Endodermal cell (in vitro differentiated cells): ENCODE measurements around the gene CDH13. TPM values are rescaled to one million over a fixed set of nuclear protein-coding genes. Genes with fewer than 3 reads are reported as not detected.

Source experiments
- DNase-seq: peaks from one replicate; pipeline ENCODE4 v3.0.0-alpha.2; 2017
- H3K27ac ChIP-seq: 2 replicates; pipeline ENCODE4 v1.5.1; 2013; ENCODE audit warnings: mild to moderate bottlenecking, low read depth, low read length, moderate library complexity
- H3K27me3 ChIP-seq: 2 replicates; pipeline ENCODE4 v1.6.1; 2013; ENCODE audit warnings: mild to moderate bottlenecking, low read length, moderate library complexity; ENCODE audit not compliant: insufficient read depth, control insufficient read depth, poor library complexity, severe bottlenecking
- H3K36me3 ChIP-seq: 2 replicates; pipeline ENCODE4 v1.7.0; 2013; ENCODE audit warnings: mild to moderate bottlenecking, low read length, moderate library complexity; ENCODE audit not compliant: control insufficient read depth, insufficient read depth
- H3K4me1 ChIP-seq: one replicate; pipeline ENCODE4 v1.7.0; 2013; ENCODE audit warnings: low read length; ENCODE audit not compliant: control insufficient read depth, insufficient read depth
- H3K4me3 ChIP-seq: 2 replicates; pipeline ENCODE4 v1.5.1; 2013; ENCODE audit warnings: mild to moderate bottlenecking, low read length, moderate library complexity
- H3K9ac ChIP-seq: 2 replicates; pipeline ENCODE4 v1.6.1; 2013; ENCODE audit warnings: mild to moderate bottlenecking, low read length, moderate library complexity; ENCODE audit not compliant: poor library complexity, severe bottlenecking; ENCODE audit errors: extremely low read depth
- H3K9me3 ChIP-seq: 2 replicates; pipeline ENCODE4 v1.6.1; 2013; ENCODE audit warnings: mild to moderate bottlenecking, low read length, moderate library complexity; ENCODE audit not compliant: control insufficient read depth
- H3K27ac Mint-ChIP-seq: 2 replicates; pipeline ENCODE4 v1.8.0; 2020; ENCODE audit warnings: mixed read lengths
- H3K27me3 Mint-ChIP-seq: 2 replicates; pipeline ENCODE4 v1.8.0; 2021; ENCODE audit warnings: mild to moderate bottlenecking, mixed read lengths; ENCODE audit not compliant: insufficient read depth
- H3K36me3 Mint-ChIP-seq: 2 replicates; pipeline ENCODE4 v1.8.0; 2020; ENCODE audit warnings: low read depth, mixed read lengths
- H3K4me1 Mint-ChIP-seq: 2 replicates; pipeline ENCODE4 v1.8.0; 2020; ENCODE audit warnings: mixed read lengths
- H3K4me3 Mint-ChIP-seq: 2 replicates; pipeline ENCODE4 v1.8.0; 2020; ENCODE audit warnings: mild to moderate bottlenecking, moderate library complexity, mixed read lengths
- H3K9me3 Mint-ChIP-seq: 2 replicates; pipeline ENCODE4 v1.8.0; 2020; ENCODE audit warnings: mild to moderate bottlenecking, mixed read lengths
- WGBS, 2 experiments: methylation state at CpG; one replicate each; pipeline versions ENCODE4 v1.1.5 to v1.1.7; 2013; ENCODE audit warnings: missing lambda C conversion rate in 2 of 2, mixed read lengths in 1 of 2; ENCODE audit not compliant: insufficient coverage in 1 of 2, insufficient read length in 1 of 2; 5-methylcytosine and 5-hydroxymethylcytosine counted together
- total RNA-seq, 2 donors: library from RNA; stranded (reverse); fragmentation: NEBNext Ultra II Directional in 1 of 2; extraction: Animal tissue kit (Norgen Biotek cat#: 25700) in 1 of 2; gene quantifications; 2 replicates in 1 of 2; 3 replicates in 1 of 2; pipeline ENCODE4 v1.2.1, GENCODE V29; 2021
- TF ChIP-seq, protein P1 (sequence below): fragments of 200-600 bp; sonication (generic); conservative IDR thresholded peaks from 2 replicates; pipeline ENCODE4 v1.5.0; 2021; ENCODE audit warnings: antibody characterized with exemption, mild to moderate bottlenecking

Gene CDH13
- total RNA-seq, 2 donors from 2014 or later, result 0.86 to 1.8 TPM

DNA sequence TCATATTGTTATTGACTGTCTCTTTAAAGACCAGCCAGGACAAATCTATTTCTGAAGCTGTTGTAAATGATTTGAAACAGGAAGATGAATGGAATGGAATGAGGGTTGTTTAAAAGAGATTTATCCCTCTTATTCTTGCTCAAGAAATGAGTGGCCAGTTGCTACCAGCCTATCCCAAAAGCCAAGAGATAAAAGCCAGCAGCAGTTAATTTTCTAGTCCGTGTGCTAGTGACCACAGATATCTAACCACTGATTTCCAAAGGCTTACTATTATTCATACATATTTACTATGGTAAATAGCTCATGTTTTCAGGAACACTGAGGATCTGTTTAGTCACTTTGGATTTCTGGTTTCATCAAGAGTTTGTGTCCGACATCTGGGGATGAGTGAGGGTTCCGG is 105.7 kb downstream of the CDH13 start:
- Histone ChIP-seq H3K4me3 (no peak overlapping the region), H3K9ac (no peak overlapping the region), H3K36me3 (no peaks in the 10 kb centered on the region), H3K27ac (no peak overlapping the region), H3K4me1 (no peaks in the 10 kb centered on the region), H3K27me3 (no peaks in the 10 kb centered on the region), H3K9me3 (peaks cover 14% of the 10 kb centered on the region)
- no peak for DNase-seq
- no peak overlapping the region for H3K4me3 Mint-ChIP-seq
- TF ChIP-seq, protein P1, sequence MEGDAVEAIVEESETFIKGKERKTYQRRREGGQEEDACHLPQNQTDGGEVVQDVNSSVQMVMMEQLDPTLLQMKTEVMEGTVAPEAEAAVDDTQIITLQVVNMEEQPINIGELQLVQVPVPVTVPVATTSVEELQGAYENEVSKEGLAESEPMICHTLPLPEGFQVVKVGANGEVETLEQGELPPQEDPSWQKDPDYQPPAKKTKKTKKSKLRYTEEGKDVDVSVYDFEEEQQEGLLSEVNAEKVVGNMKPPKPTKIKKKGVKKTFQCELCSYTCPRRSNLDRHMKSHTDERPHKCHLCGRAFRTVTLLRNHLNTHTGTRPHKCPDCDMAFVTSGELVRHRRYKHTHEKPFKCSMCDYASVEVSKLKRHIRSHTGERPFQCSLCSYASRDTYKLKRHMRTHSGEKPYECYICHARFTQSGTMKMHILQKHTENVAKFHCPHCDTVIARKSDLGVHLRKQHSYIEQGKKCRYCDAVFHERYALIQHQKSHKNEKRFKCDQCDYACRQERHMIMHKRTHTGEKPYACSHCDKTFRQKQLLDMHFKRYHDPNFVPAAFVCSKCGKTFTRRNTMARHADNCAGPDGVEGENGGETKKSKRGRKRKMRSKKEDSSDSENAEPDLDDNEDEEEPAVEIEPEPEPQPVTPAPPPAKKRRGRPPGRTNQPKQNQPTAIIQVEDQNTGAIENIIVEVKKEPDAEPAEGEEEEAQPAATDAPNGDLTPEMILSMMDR, result no peak
- H3K36me3 Mint-ChIP-seq, result no peaks in the 10 kb centered on the region
- H3K4me1 Mint-ChIP-seq, result no peaks in the 10 kb centered on the region
- 90% methylated on average over 2 to 3 of the region's 3 CpGs for WGBS, 2 experiments
- H3K27me3 Mint-ChIP-seq, result no peaks in the 10 kb centered on the region
- no peak overlapping the region for H3K27ac Mint-ChIP-seq
- H3K9me3 Mint-ChIP-seq, result peaks cover 3% of the 10 kb centered on the region

DNA sequence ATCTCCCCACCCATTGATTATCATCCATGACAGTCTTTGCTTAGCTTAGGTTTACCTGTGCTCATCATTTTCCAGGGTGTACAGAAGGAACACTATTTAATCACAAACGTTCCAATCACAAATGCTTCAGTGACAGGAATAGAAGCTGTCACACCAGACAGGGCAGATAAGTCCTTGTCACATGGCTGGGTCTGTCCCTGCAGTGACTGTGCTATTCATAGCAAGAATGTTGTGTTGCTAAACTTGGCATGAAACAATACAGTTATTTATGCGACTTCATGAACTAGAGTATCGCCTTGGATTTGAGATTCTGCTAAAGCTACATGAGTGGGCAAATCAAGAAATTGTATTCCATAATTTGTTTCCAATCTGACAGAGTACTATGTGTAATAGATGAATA is 108.4 kb downstream of the CDH13 start:
- Histone ChIP-seq H3K9me3 (peaks cover under 1% of the 10 kb centered on the region), H3K4me1 (no peaks in the 10 kb centered on the region), H3K27ac (no peak overlapping the region), H3K9ac (no peak overlapping the region), H3K27me3 (no peaks in the 10 kb centered on the region), H3K4me3 (no peak overlapping the region), H3K36me3 (no peaks in the 10 kb centered on the region)
- Mint-ChIP-seq H3K36me3 (no peaks in the 10 kb centered on the region), H3K4me3 (no peak overlapping the region), H3K9me3 (no peaks in the 10 kb centered on the region), H3K4me1 (peaks cover 3% of the 10 kb centered on the region), H3K27me3 (no peaks in the 10 kb centered on the region), H3K27ac (no peak overlapping the region)
- TF ChIP-seq, protein P1, result no peak
- WGBS, 2 experiments, result 61 to 67% methylated on average over 3 of the region's 3 CpGs
- DNase-seq, result no peak

DNA sequence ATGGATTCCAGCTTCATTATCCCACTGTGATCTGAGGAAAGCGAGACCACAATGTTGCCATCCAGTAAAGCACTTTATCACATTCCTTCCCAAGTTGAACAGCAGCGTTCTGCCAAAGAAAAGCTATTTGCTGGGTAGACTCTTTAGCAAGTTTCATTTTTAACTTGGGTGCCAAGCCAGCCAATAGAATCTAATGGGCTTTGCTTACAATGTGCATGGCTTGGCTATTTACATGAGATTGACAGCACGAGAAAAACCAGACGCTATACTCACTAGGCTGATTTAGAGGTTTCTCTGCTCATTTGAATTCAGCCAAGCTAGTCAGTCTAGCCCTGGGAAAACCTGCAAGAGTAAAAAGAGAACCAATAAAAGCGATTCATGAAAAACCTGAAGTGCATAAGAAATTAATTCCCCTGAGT is 108.9 kb downstream of the CDH13 start:
- Histone ChIP-seq H3K9me3 (peaks cover 5% of the 10 kb centered on the region), H3K27me3 (no peaks in the 10 kb centered on the region), H3K4me3 (no peak overlapping the region), H3K36me3 (no peaks in the 10 kb centered on the region), H3K27ac (peak overlapping the region; percentile 36), H3K4me1 (no peaks in the 10 kb centered on the region), H3K9ac (no peak overlapping the region)
- Mint-ChIP-seq H3K4me3 (no peak overlapping the region), H3K4me1 (peaks cover 3% of the 10 kb centered on the region), H3K27ac (no peak overlapping the region), H3K36me3 (no peaks in the 10 kb centered on the region), H3K9me3 (no peaks in the 10 kb centered on the region), H3K27me3 (no peaks in the 10 kb centered on the region)
- 85 to 91% methylated on average over 5 of the region's 5 CpGs for WGBS, 2 experiments
- TF ChIP-seq, protein P1, result no peak
- DNase-seq, result no peak
